Coronary artery (tissue), 2 donors: ENCODE data around the gene ITGAD.

Source experiments
- DNase-seq: peaks from one replicate; pipeline ENCODE4 v3.0.0-alpha.2; 2017; ENCODE audit warnings: low spot score
- H3K27ac ChIP-seq, 2 donors: fragments of 200-600 bp; sonication (generic); one replicate each; pipeline ENCODE4 v1.5.1; 2016 to 2019
- H3K4me3 ChIP-seq: fragments of 200-600 bp; sonication (generic); 2 replicates; pipeline ENCODE4 v1.5.1; 2016; ENCODE audit warnings: mild to moderate bottlenecking, moderate library complexity
- TF ChIP-seq, protein P1 (sequence below): fragments of 200-600 bp; sonication (generic); IDR thresholded peaks from one replicate; pipeline ENCODE4 v1.5.1; 2019; ENCODE audit warnings: antibody characterized with exemption

Gene ITGAD

DNA sequence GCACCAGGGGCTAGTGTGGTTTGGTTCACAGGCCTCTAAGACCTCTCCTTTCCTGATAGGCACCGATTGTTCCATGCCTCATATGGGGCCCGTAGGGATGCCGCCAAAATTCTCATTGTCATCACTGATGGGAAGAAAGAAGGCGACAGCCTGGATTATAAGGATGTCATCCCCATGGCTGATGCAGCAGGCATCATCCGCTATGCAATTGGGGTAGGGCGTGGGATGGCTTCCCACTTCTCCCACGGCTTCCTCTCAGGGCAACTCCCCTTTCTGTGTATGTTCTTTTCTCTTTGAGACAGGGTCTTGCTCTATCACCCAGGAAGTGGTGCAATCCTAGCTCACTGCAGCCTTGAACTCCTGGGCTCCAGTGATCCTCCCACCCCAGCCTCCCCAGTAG lies 32.9 kb upstream of the ITGAD start:
- DNase-seq: no peak
- Histone ChIP-seq H3K27ac (no peak overlapping the region), H3K4me3 (no peak overlapping the region)
- TF ChIP-seq, protein P1, sequence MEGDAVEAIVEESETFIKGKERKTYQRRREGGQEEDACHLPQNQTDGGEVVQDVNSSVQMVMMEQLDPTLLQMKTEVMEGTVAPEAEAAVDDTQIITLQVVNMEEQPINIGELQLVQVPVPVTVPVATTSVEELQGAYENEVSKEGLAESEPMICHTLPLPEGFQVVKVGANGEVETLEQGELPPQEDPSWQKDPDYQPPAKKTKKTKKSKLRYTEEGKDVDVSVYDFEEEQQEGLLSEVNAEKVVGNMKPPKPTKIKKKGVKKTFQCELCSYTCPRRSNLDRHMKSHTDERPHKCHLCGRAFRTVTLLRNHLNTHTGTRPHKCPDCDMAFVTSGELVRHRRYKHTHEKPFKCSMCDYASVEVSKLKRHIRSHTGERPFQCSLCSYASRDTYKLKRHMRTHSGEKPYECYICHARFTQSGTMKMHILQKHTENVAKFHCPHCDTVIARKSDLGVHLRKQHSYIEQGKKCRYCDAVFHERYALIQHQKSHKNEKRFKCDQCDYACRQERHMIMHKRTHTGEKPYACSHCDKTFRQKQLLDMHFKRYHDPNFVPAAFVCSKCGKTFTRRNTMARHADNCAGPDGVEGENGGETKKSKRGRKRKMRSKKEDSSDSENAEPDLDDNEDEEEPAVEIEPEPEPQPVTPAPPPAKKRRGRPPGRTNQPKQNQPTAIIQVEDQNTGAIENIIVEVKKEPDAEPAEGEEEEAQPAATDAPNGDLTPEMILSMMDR: no peak

DNA sequence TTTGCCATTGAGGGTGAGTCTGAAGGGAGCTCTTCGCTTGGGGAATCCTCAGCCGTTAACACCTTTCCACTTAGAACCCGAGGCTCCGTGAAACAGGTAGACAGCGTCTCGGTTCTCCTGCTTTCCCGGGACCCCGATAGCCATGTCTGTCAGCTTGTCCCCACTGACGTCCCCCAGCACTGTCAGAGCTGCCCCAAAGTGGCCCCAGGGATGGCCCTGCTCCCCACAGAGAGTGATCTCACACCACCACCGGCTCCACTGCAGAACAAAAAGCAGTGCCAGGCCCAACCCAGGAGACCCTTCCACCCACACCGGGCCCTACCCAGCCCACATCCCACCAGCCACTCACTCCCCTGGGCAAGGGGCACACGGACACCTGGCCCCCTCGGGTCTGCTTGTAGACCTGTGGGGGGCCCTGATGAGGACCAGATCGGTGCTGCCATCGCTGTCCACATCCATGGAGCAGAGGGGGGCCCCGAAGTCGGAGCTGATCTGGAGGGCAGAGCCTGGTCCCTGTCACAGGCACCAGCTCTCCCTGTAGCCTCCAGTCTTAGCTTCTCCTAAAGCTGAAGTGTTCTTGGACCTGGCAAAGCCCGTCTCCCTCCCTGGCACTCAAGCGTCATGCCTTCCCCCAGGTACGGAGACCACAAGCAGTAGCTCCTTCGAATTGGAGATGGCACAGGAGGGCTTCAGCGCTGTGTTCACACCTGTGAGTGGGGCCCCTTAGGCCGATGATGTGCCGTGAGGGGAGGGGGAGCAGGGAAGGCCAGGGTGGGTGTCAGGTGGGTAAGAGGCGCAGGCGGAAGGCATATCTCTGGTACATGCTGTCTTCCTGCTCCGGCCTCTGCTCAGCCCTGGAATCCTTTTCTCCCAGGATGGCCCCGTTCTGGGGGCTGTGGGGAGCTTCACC lies 31.7 kb upstream of the ITGAD start:
- TF ChIP-seq, protein P1: no peak
- DNase-seq: no peak
- no peak overlapping the region for H3K4me3 ChIP-seq
- no peak overlapping the region for H3K27ac ChIP-seq

DNA sequence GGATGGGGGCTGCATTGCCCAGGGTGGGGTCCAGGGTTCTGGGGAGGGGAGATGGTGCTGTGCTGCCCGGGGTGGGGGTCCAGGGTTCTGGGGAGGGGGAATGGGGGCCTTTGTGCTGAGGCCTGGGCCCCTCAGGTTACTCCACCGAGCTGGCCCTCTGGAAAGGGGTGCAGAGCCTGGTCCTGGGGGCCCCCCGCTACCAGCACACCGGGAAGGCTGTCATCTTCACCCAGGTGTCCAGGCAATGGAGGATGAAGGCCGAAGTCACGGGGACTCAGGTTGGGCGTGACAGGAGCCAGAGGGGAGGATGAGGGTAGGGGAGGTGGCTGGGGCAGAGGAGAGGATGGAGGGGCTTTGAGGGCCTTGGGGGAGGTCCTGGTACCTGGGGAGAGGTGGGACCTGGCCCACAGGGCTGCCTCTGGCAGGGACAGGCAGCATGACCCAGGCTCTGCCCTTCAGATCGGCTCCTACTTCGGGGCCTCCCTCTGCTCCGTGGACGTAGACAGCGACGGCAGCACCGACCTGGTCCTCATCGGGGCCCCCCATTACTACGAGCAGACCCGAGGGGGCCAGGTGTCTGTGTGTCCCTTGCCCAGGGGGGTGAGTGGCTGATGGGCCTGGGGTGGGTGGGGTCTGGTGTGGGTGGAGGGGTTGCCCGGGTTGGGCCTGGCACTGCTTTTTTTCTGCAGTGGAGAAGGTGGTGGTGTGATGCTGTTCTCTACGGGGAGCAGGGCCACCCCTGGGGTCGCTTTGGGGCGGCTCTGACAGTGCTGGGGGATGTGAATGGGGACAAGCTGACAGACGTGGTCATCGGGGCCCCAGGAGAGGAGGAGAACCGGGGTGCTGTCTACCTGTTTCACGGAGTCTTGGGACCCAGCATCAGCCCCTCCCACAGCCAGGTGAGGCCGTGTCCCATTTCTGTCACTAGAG lies 30.4 kb upstream of the ITGAD start:
- Histone ChIP-seq H3K27ac (no peak overlapping the region), H3K4me3 (no peak overlapping the region)
- no peak for DNase-seq
- TF ChIP-seq, protein P1: no peak

DNA sequence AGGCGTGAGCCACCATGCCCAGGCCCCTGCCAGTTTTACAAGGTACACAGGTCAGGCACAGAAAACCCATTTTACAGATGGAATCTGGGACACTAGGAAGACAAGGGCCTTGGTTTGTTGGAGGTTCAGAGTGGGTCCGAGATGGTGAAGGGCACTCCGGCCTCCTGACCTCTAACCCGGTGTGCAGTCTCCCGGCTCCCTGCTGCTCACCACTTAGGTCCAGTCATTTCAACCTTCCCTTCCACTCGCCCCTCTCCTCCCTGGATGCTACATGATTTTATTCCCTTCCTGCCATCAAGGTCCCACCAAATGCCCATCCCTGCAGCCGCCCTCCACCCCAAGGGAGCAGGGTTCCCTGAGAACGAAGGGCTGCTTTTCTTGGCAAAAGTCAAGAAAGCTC lies 29.4 kb upstream of the ITGAD start:
- TF ChIP-seq, protein P1: no peak
- no peak for DNase-seq
- no peak overlapping the region for H3K4me3 ChIP-seq
- no peak overlapping the region for H3K27ac ChIP-seq

DNA sequence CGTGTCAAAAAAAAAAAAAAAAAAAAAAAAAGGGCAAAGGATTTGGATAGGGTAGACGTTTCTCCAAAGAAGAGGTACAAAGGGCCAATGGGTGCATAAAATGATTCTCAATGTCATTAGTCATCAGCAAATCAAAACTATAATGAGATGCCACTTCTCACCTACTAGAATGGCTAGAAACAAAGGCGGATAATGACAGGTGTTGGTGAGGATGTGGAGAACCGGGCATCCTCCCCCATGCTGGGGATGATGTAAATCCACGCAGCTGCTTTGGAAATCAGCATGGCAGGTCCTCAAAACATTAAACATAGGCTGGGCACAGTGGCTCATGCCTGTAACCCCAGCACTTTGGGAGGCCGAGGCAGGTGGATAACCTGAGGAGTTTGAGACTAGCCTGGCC lies 28.7 kb upstream of the ITGAD start:
- H3K4me3 ChIP-seq: no peak overlapping the region
- TF ChIP-seq, protein P1: no peak
- no peak for DNase-seq
- H3K27ac ChIP-seq: no peak overlapping the region

DNA sequence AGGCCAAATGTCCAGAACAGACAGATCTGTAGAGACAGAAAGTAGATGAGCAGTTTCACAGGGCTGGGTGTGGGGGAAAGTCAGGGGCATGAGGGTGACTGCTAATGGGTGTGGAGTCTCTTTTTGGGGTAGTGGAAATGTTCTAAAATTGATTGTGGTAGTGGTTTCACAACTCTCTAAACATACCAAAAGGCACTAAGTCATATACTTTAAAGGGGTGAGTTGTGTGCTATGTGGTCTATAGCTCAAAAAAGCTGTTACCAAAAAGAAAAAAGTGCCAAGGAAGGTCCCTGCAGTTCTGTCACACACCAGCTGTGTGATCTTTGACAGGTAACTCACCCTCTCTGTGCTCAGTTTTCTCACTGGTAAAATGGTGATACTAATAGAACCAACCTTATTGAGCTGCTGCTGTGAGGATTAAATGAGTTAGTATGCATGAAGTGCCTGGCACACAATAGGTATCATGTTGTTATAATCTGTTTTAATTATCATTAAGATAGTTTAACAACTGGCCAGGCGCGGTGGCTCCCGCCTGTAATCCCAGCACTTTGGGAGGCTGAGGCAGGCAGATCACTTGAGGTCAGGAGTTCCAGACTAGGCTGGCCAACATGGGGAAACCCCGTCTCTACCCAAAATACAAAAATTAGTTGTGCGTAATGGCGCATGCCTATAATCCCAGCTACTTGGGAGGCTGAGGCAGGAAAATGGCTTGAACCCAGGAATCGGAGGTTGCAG lies 27.8 kb upstream of the ITGAD start:
- no peak overlapping the region for H3K4me3 ChIP-seq
- no peak for DNase-seq
- TF ChIP-seq, protein P1: no peak
- H3K27ac ChIP-seq: no peak overlapping the region
